Measurements from ENCODE around the gene IARS2. TPM values are rescaled to one million over a fixed set of nuclear protein-coding genes. Genes with fewer than 3 reads are reported as not detected.

Gene IARS2
- total and polyA plus RNA-seq, 7 donors = 44.1 to 92.6 (median 67.0) TPM

- Histone ChIP-seq H3K27me3 (ENCODE audit: insufficient read depth in 3 of 3, low read length in 2 of 3) (no peaks in the 10 kb centered on the region), H3K4me3 (no peak overlapping the region), H3K27ac (no peak overlapping the region), H3K9me3 (no peaks in the 10 kb centered on the region), H3K36me3 (ENCODE audit: insufficient read depth in 1 of 2, low read depth in 1 of 2) (peaks cover 8 to 76% of the 10 kb centered on the region in 2 donors), H3K4me1 (no peaks in the 10 kb centered on the region)
- TF ChIP-seq CTCF (IDR thresholded peaks at IDR 0.05) = no peak
- DNase-seq = no peak
- ATAC-seq = no peak
- intact Hi-C loops (cut with DNase I) = no loop called here
- 93 to 98% (median 95%) methylated on average over 1 of the region's 1 CpG for WGBS, 3 donors
These were observed 77.0 kb downstream of the IARS2 start for GRCh38 chr1:220170836-220171526.

GRCh38 chr1:220176540-220176939 is 82.6 kb downstream of the IARS2 start:
- no peak for ATAC-seq
- no peaks in the 10 kb centered on the region for H3K9me3 ChIP-seq
- WGBS, 3 donors = 97 to 100% (median 100%) methylated on average over 1 of the region's 1 CpG
- no peaks in the 10 kb centered on the region for H3K27me3 ChIP-seq (ENCODE audit: insufficient read depth in 3 of 3, low read length in 2 of 3)
- intact Hi-C loops (cut with DNase I) = no loop called here
- H3K4me1 ChIP-seq = no peaks in the 10 kb centered on the region
- H3K4me3 ChIP-seq = no peak overlapping the region
- no peak for TF ChIP-seq CTCF (IDR thresholded peaks at IDR 0.05)
- H3K36me3 ChIP-seq (ENCODE audit: insufficient read depth in 1 of 2, low read depth in 1 of 2) = peaks cover 3 to 64% of the 10 kb centered on the region in 2 donors
- H3K27ac ChIP-seq = no peak overlapping the region
- DNase-seq = no peak

- no peak overlapping the region for H3K4me3 ChIP-seq
- peaks cover 0 to 90% of the 10 kb centered on the region in 2 donors for H3K36me3 ChIP-seq (ENCODE audit: insufficient read depth in 1 of 2, low read depth in 1 of 2)
These were observed 88.2 kb downstream of the IARS2 start for GRCh38 chr1:220182111-220182510.

GRCh38 chr1:220182656-220183055 is 88.7 kb downstream of the IARS2 start:
- TF ChIP-seq CTCF (IDR thresholded peaks at IDR 0.05) = no peak
- 91 to 98% (median 91%) methylated on average over 2 of the region's 2 CpGs for WGBS, 3 donors
- H3K27me3 ChIP-seq (ENCODE audit: insufficient read depth in 3 of 3, low read length in 2 of 3) = no peaks in the 10 kb centered on the region
- ATAC-seq = no peak
- H3K4me1 ChIP-seq = no peaks in the 10 kb centered on the region
- no peak for DNase-seq
- intact Hi-C loops (cut with DNase I) = no loop called here
- H3K36me3 ChIP-seq (ENCODE audit: insufficient read depth in 1 of 2, low read depth in 1 of 2) = peaks cover 0 to 94% of the 10 kb centered on the region in 2 donors
- H3K27ac ChIP-seq = no peak overlapping the region
- H3K9me3 ChIP-seq = no peaks in the 10 kb centered on the region
- H3K4me3 ChIP-seq = no peak overlapping the region

More at GRCh38 chr1:220182111-220182510, 88.2 kb downstream of the IARS2 start:
- H3K27ac ChIP-seq = no peak overlapping the region
- ATAC-seq (no peak), DNase-seq (no peak)
- no peaks in the 10 kb centered on the region for H3K27me3 ChIP-seq (ENCODE audit: insufficient read depth in 3 of 3, low read length in 2 of 3)
- no peak for TF ChIP-seq CTCF (IDR thresholded peaks at IDR 0.05)
- 14 to 27% (median 20%) methylated on average over 1 of the region's 1 CpG for WGBS, 3 donors
- H3K4me1 ChIP-seq = no peaks in the 10 kb centered on the region
- intact Hi-C loops (cut with DNase I) = no loop called here
- H3K9me3 ChIP-seq = no peaks in the 10 kb centered on the region

- ATAC-seq (no peak), DNase-seq (no peak)
- Histone ChIP-seq H3K27me3 (ENCODE audit: insufficient read depth in 3 of 3, low read length in 2 of 3) (no peaks in the 10 kb centered on the region), H3K36me3 (ENCODE audit: insufficient read depth in 1 of 2, low read depth in 1 of 2) (peaks cover 0 to 96% of the 10 kb centered on the region in 2 donors), H3K4me1 (no peaks in the 10 kb centered on the region), H3K27ac (no peak overlapping the region), H3K4me3 (no peak overlapping the region), H3K9me3 (no peaks in the 10 kb centered on the region)
- no peak for TF ChIP-seq CTCF (IDR thresholded peaks at IDR 0.05)
- WGBS, 3 donors = 93 to 97% (median 95%) methylated on average over 1 of the region's 1 CpG
- intact Hi-C loops (cut with DNase I) = no loop called here
These were observed 90.6 kb downstream of the IARS2 start for GRCh38 chr1:220184506-220184905.

Data from psoas muscle (tissue), 8 donors.